ENCODE measurements around the gene CSF1R.

DNA sequence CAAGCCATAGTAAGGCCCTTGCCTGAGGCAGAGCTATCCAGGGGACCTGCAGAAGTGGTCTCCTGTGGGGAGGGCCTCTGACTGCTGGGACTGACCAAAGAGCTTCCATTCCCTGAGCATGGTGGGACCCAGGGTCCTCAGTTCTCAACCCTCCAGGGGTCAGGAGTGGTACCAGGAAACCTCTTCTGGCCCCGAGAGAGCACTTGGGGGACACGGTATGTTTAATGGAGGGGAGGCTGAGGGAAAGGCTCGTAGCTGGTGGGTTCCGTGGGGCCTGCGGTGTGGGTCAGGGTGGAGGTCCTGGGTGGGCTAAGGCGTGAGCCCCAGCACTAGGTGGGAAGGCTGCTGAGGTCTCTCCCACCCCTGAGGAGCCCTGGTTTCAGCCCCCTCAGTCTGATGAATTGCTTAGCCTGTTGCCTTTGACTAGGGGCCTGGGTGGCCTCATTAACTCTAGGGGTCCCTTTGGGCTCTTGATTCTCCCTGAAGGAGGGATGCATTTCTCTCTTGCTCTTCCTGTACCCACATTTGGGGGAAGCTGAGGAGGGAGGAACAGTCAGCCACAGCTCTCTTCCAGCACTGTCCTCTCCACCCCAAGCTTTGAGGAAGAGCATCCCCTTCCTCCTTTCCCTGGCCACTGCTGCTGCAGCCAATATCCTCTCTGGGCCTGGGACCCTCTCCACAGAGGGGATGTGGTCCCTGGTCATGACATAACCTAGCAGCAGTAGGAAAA, 34.0 kb downstream of the CSF1R start:
- no peak for TF ChIP-seq CTCF (conservative IDR thresholded peaks at IDR 0.05 in 1 of 2, IDR thresholded peaks at IDR 0.05 in 1 of 2; ENCODE audit: extremely low read depth in 1 of 2, insufficient read depth in 1 of 2, low read depth in 1 of 2, low read length in 2 of 2)
- no peak for TF ChIP-seq EZH2 (IDR thresholded peaks at IDR 0.05; ENCODE audit: borderline replicate concordance, low read length)
